ENCODE results near the gene AKAP13. TPM values are rescaled to one million over a fixed set of nuclear protein-coding genes. Genes with fewer than 3 reads are reported as not detected.

AKAP13 gene
- total and polyA plus RNA-seq, 7 donors, result 18.2 to 126 (median 93.7) TPM

- 93 to 98% (median 98%) methylated on average over 21 of the region's 21 CpGs for WGBS, 3 donors
- Histone ChIP-seq H3K27me3 (ENCODE audit: insufficient read depth in 3 of 3, low read length in 2 of 3) (no peaks in the 10 kb centered on the region), H3K36me3 (ENCODE audit: insufficient read depth in 1 of 2, low read depth in 1 of 2) (peaks cover 0 to 25% of the 10 kb centered on the region in 2 donors), H3K4me1 (peaks cover 20% of the 10 kb centered on the region), H3K4me3 (no peak overlapping the region), H3K27ac (no peak overlapping the region), H3K9me3 (no peaks in the 10 kb centered on the region)
- intact Hi-C loops (cut with DNase I), result loop anchor here in 1 of 2 donors (5.0 kb wide), 1 partner anchor 34 kb away; the partner anchor contains the start of gene KLHL25
- no peak for DNase-seq
- TF ChIP-seq CTCF (IDR thresholded peaks at IDR 0.05), result no peak
- ATAC-seq, result no peak
Measured at GRCh38 chr15:85758655-85758978, 378.2 kb downstream of the AKAP13 start.

GRCh38 chr15:85759376-85759775 is 379.0 kb downstream of the AKAP13 start:
- Histone ChIP-seq H3K27ac (no peak overlapping the region), H3K9me3 (no peaks in the 10 kb centered on the region), H3K4me1 (peaks cover 28% of the 10 kb centered on the region), H3K27me3 (ENCODE audit: insufficient read depth in 3 of 3, low read length in 2 of 3) (no peaks in the 10 kb centered on the region), H3K4me3 (no peak overlapping the region), H3K36me3 (ENCODE audit: insufficient read depth in 1 of 2, low read depth in 1 of 2) (peaks cover 0 to 25% of the 10 kb centered on the region in 2 donors)
- DNase-seq, result no peak
- ATAC-seq, result no peak
- 48 to 66% (median 50%) methylated on average over 13 of the region's 13 CpGs for WGBS, 3 donors
- intact Hi-C loops (cut with DNase I), result loop anchor here in 1 of 2 donors (5.0 kb wide), 1 partner anchor 33 kb away; the partner anchor contains the start of gene KLHL25
- TF ChIP-seq CTCF (IDR thresholded peaks at IDR 0.05), result no peak

- no peak for TF ChIP-seq CTCF (IDR thresholded peaks at IDR 0.05)
- no peaks in the 10 kb centered on the region for H3K9me3 ChIP-seq
- DNase-seq, result no peak
- H3K27me3 ChIP-seq (ENCODE audit: insufficient read depth in 3 of 3, low read length in 2 of 3), result no peaks in the 10 kb centered on the region
- 87 to 100% (median 96%) methylated on average over 6 of the region's 6 CpGs for WGBS, 3 donors
- H3K4me3 ChIP-seq, result no peak overlapping the region
- peaks cover 34% of the 10 kb centered on the region for H3K4me1 ChIP-seq
- no peak for ATAC-seq
- intact Hi-C loops (cut with DNase I), result no loop called here
- no peak overlapping the region for H3K27ac ChIP-seq
- peaks cover 0 to 25% of the 10 kb centered on the region in 2 donors for H3K36me3 ChIP-seq (ENCODE audit: insufficient read depth in 1 of 2, low read depth in 1 of 2)
Measured at GRCh38 chr15:85760049-85760448, 379.6 kb downstream of the AKAP13 start.

- DNase-seq, result no peak
- H3K4me1 ChIP-seq, result peaks cover 39% of the 10 kb centered on the region
- no peak for TF ChIP-seq CTCF (IDR thresholded peaks at IDR 0.05)
Measured at GRCh38 chr15:85760531-85761371, 380.3 kb downstream of the AKAP13 start.

More at GRCh38 chr15:85760531-85761371, 380.3 kb downstream of the AKAP13 start:
- H3K36me3 ChIP-seq (ENCODE audit: insufficient read depth in 1 of 2, low read depth in 1 of 2), result peaks cover 0 to 25% of the 10 kb centered on the region in 2 donors
- no peak overlapping the region for H3K4me3 ChIP-seq
- 93 to 94% (median 93%) methylated on average over 28 of the region's 28 CpGs for WGBS, 3 donors
- intact Hi-C loops (cut with DNase I), result no loop called here
- H3K27me3 ChIP-seq (ENCODE audit: insufficient read depth in 3 of 3, low read length in 2 of 3), result no peaks in the 10 kb centered on the region
- no peak overlapping the region for H3K27ac ChIP-seq
- ATAC-seq, result no peak
- no peaks in the 10 kb centered on the region for H3K9me3 ChIP-seq
